T follicular helper cell (primary cell): ENCODE measurements around the gene GPRC5B.

Source experiments
- DNase-seq: peaks from one replicate; pipeline ENCODE4 v3.0.0-alpha.2; 2020; ENCODE audit warnings: low read depth

The GPRC5B gene

GRCh38 chr16:19844945-19845641 is 39.6 kb downstream of the GPRC5B start:
- no peak for DNase-seq

- DNase-seq: no peak
Measured at GRCh38 chr16:19843371-19843770, 41.3 kb downstream of the GPRC5B start.

- no peak for DNase-seq
Measured at GRCh38 chr16:19842426-19843157, 42.1 kb downstream of the GPRC5B start.

GRCh38 chr16:19841184-19841583 is 43.5 kb downstream of the GPRC5B start:
- DNase-seq: no peak

- no peak for DNase-seq
Measured at GRCh38 chr16:19840524-19841110, 44.0 kb downstream of the GPRC5B start.

- DNase-seq: no peak
Measured at GRCh38 chr16:19837984-19838707, 46.5 kb downstream of the GPRC5B start.

- no peak for DNase-seq
Measured at GRCh38 chr16:19837331-19837980, 47.2 kb downstream of the GPRC5B start.

GRCh38 chr16:19835968-19836421 is 48.7 kb downstream of the GPRC5B start:
- DNase-seq: no peak

- DNase-seq: no peak
Measured at GRCh38 chr16:19835196-19835595, 49.5 kb downstream of the GPRC5B start.

GRCh38 chr16:19833581-19833980 is 51.1 kb downstream of the GPRC5B start:
- DNase-seq: no peak

GRCh38 chr16:19833176-19833575 is 51.5 kb downstream of the GPRC5B start:
- no peak for DNase-seq

- no peak for DNase-seq
Measured at GRCh38 chr16:19831678-19832077, 53.0 kb downstream of the GPRC5B start.

GRCh38 chr16:19830902-19831560 is 53.6 kb downstream of the GPRC5B start:
- DNase-seq: no peak

GRCh38 chr16:19829844-19830692 is 54.6 kb downstream of the GPRC5B start:
- no peak for DNase-seq

- DNase-seq: no peak
Measured at GRCh38 chr16:19824216-19824615, 60.4 kb downstream of the GPRC5B start.

- no peak for DNase-seq
Measured at GRCh38 chr16:19823322-19823721, 61.3 kb downstream of the GPRC5B start.

- no peak for DNase-seq
Measured at GRCh38 chr16:19822533-19822932, 62.1 kb downstream of the GPRC5B start.

- no peak for DNase-seq
Measured at GRCh38 chr16:19817875-19818274, 66.8 kb downstream of the GPRC5B start.

- DNase-seq: no peak
Measured at GRCh38 chr16:19817122-19817521, 67.5 kb downstream of the GPRC5B start.

- DNase-seq: no peak
Measured at GRCh38 chr16:19815418-19815817, 69.2 kb downstream of the GPRC5B start.
